Measurements from ENCODE around the gene HIVEP2.
A peak's percentile ranks its signal among the peaks of the same experiment; 100 is the strongest.

HIVEP2 gene

GRCh38 chr6:142863981-142864380, 81.0 kb downstream of the HIVEP2 start:
- no peak for DNase-seq (ENCODE audit: low spot score)

DNA sequence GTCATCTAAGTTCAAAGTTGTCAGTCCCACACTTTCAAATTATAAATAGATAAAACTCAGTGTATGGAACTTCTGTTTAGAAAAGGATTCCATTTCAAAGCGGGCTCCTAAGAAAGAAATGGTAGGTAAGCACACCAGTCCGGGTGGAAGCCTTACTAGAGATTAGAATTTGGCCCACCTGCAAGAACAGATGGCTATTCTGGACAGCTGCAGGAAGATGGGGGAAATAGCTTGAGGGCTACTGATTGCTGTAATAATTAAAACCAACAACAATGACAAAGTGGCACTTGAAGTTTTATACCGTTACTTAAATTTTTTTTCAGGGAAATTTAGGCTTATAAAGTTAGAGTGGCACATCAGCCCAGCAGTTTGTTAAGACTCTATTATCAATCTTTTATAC, 83.3 kb downstream of the HIVEP2 start:
- DNase-seq (ENCODE audit: low spot score): no peak

DNA sequence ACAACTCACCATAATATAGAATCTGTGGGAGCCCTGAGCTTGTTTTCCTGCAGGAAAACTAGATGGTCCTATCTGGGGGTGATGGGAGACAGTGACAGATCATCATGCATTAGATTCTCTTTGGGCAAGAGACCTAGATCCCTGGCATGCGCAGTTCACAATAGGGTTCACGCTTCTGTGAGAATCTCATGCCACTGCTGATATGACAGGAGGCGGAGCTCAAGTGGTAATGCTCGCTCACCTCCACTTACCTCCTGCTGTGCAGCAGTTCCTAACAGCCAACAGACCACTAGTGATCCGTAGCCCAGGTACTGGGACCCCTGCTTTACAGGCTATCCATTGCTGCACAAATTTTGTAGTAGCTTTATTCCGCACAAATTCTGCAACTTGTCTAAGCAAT, 84.5 kb downstream of the HIVEP2 start:
- DNase-seq (ENCODE audit: low spot score): no peak

DNA sequence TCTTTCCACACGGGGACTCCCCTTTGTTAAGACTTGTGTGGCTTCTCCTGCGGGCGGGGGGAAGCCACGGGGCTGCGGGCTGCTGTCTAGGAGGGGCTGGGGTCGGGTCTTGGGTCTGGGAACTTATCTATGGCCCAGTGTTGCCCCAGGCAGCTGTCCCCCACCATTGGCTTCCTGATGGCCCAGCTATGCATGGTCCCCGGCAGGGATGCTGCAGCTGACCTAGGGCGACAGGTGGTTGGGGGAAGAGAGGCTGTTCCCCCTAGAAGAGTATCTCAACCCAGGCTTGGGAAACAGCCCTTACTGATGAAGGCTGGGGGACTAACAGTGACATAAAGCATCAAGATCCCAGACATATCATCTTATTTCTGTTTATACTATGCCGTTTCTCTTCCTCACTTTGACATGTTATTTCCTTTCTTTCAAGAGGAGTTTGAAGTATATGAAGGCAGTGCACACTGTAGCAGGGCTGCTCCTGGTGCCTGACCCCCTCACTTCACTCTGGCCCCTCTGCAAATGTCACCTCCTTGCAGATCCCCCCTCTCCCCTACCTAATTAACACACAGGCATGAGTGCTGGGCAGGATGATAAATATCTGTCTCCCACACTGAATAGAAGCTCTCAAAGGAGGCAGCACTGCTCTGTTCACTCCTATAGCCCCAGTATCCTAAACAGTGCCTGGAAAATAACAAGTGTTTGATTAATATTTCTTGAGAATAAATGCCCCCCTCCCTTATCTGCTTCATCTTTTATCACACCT, 87.0 kb downstream of the HIVEP2 start:
- no peak for DNase-seq (ENCODE audit: low spot score)

GRCh38 chr6:142857233-142857761, 87.7 kb downstream of the HIVEP2 start:
- DNase-seq (ENCODE audit: low spot score): no peak

DNA sequence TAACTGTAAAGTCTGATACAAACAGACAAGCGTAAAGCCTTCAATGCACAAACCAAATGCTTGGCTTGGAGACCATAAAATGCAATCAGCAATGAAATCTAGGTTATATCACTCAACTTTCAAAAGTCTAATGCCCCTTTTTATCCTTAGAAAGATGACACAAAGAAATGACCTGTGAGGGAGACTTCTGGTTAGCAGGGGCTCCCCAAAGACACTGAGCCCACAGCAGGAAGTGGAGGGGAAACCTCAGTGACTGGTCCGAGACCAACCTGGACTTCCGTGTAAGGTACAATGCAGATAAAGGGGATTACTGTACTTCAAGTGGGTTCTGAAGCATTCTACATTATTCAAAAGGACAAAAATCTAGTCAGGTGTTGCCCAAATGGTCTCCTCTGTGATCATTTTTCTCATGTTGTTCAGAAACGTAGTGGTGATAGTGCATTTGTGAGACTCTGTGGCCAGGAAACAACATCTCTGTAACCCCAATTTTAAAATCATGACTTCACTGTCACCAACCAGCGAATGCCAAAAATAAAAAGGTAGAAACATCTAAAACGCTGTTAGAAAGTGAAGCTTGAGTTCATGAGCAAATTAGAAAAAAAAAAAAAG, 88.2 kb downstream of the HIVEP2 start:
- no peak for DNase-seq (ENCODE audit: low spot score)

GRCh38 chr6:142855893-142856623, 88.9 kb downstream of the HIVEP2 start:
- DNase-seq (ENCODE audit: low spot score): no peak

- DNase-seq (ENCODE audit: low spot score): no peak
Measured at GRCh38 chr6:142854589-142855488, 90.1 kb downstream of the HIVEP2 start.

DNA sequence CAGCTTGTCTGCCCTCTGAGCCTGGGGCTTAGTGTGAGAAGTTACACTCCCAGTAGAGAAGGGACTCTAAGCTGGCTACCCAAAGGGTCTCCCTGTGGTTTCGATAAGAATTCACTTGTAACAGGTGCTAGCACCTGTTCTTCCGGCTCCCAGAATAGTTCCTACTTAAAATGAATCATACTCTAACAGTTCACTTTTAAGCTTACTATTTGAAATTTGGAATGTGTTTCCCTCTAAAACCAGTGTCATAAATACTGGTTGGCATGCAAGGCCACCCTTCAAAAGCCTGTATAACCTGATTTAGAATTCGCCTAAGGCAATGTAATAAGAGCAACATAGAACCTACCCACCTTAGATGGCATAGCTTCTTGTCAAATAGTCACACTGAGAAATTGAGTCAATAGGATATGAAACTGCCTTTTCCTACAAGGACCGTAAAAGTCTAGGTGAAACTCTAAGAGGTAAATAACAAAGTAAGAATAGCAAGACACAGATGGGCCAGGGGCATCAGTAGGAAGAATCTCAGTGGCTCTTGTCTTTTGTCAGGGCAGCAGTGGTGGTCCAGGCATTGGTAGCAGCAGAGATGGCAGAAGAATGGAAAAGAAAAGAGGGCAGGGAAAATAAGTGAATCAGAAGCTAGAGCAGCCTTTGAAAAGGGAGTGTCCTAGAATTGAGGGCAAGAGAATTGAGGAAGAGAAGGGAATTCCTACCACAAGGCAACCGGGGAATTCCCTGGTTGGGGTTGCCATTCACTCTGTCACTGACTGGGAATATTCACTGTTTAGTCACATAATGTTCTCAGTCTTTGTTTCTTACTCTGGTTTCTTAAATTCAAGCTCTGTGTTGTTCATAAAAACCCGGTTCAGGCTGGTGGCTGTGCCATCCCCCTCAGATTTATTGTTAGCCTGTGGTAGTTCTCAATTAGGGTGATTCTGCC, 91.5 kb downstream of the HIVEP2 start:
- DNase-seq (ENCODE audit: low spot score): no peak

- no peak for DNase-seq (ENCODE audit: low spot score)
Measured at GRCh38 chr6:142851601-142852000, 93.4 kb downstream of the HIVEP2 start.

DNA sequence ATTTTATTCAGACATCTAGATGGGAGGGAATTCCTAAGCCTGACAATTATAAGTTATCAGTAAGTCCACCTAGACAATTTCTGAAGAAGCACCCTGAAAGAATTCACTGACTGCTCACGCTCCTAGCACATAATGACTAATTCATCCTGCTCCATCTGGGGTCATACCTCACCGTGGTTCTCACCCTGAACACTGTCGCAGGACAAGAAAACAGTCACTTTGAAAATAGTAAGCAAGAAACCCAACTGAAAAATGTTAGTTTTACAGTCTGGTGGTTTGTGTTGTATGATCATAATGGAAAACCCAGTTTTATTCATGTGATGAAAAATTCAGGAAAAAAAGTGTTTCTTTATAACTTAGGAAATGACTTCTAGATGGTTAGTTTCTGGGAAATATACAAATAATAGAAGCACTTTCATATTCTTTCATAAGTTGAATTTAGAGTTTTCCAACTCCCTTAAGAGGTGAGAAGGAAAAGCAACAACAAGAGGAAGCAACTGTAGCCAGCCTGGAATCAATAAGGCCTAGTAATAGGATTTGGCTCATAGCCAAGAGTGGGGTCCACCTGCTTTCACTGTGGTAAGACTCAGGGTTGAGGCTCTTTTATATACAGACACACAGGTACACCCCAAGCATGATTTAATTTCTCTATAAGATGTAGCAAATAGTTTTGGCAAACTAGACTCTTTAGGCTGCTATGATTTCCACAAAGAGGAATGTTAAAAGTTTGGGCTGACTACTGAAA, 94.1 kb downstream of the HIVEP2 start:
- DNase-seq (ENCODE audit: low spot score): no peak

DNA sequence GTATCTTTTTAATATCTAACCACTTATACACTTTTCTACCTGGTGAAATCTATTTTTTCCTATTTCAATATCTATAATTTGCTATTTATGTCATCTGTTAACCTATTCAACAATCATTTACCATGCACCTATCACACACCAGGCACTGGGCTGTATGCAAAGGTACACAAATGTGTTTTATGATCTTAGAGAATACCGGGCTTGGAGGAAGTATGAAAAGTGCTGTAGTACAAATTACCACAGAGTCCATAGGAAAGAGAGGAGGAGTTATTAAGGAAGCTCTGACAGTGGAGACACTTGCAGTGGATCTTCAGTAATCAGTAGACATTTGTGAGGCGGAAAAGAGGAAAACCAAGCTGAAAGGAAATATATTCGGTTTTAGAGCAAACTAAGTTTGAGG, 96.0 kb downstream of the HIVEP2 start:
- no peak for DNase-seq (ENCODE audit: low spot score)

- no peak for DNase-seq (ENCODE audit: low spot score)
Measured at GRCh38 chr6:142848156-142848555, 96.8 kb downstream of the HIVEP2 start.

DNA sequence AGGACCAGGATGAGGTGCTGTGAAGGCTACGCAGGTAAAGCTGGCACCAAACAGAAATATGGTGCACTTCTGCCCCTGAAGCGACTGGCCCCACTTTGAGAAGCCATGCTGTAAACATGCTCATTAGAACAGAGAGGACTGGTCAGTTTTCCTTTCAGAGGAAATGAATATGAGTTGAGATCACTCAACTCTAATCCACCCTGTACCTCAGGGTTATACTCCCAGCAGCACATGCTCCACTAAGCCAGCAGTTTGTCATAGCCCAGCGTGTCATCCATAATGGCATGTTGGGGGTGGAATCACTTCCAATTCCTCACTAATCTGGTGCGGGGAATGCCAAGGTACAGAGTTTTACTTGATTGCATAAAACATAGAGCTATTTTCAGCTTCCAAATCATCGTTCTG, 98.1 kb downstream of the HIVEP2 start:
- DNase-seq (ENCODE audit: low spot score): no peak

GRCh38 chr6:142846459-142846831, 98.5 kb downstream of the HIVEP2 start:
- DNase-seq (ENCODE audit: low spot score): no peak

GRCh38 chr6:142845624-142846458, 99.1 kb downstream of the HIVEP2 start:
- peak; percentile 84 for DNase-seq (ENCODE audit: low spot score)

DNA sequence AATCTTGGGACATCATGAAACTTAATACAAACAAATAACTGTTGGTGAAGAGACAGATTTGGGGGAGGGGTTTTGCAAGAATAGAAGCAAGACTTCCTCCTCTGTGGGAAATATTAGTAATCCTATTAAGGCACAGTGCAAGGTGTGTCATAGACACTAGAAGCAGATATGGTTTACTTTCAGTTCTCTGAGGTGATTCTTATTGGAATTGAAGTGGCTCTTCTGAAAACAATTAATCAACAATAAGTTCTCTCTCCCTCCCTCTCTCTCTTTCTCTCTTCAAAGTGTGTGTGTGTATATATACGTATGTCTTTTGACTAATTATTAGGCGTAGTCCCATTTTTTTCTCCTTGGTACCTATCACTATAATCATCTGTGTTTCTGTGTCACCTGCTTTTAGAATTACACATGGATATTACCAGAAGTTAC, 99.8 kb downstream of the HIVEP2 start:
- DNase-seq (ENCODE audit: low spot score): no peak

- DNase-seq (ENCODE audit: low spot score): no peak
Measured at GRCh38 chr6:142844065-142844755, 100.8 kb downstream of the HIVEP2 start.
